Heart left ventricle (tissue), 16 donors: ENCODE data around the gene GPN3. TPM values are rescaled to one million over a fixed set of nuclear protein-coding genes. Genes with fewer than 3 reads are reported as not detected.
"Not testable (repeated sequence)": the region's sequence is repeated elsewhere in the genome, so short reads cannot be mapped to it uniquely, and the experiment has no call there.

Experiments
- ATAC-seq, 4 donors: fragments of 200-7000 bp; cut with Tn5 transposase; one replicate each; pipeline ENCODE4 v1.9.1; 2020 to 2022; ENCODE audit warnings: moderate library complexity in 4 of 4, mild to moderate bottlenecking in 3 of 4, moderate number of reproducible peaks in 1 of 4
- DNase-seq, 5 donors: peaks; one replicate each; pipeline ENCODE4 v3.0.0-alpha.2; 2020
- H3K27ac ChIP-seq, 12 donors: fragments of 200-600 bp; sonication (generic) in 4 of 12; one replicate each; pipeline versions ENCODE4 v1.5.0 to v1.8.0; 2016 to 2022; ENCODE audit warnings: mild to moderate bottlenecking in 2 of 12
- H3K27me3 ChIP-seq, 9 donors: fragments of 200-600 bp; sonication (generic) in 2 of 9; one replicate each; pipeline versions ENCODE4 v1.5.1 to v1.8.0; 2016 to 2022; ENCODE audit warnings: mild to moderate bottlenecking in 3 of 9
- H3K36me3 ChIP-seq, 9 donors: fragments of 200-600 bp; sonication (generic) in 2 of 9; one replicate each; pipeline versions ENCODE4 v1.5.0 to v1.8.0; 2018 to 2022; ENCODE audit warnings: mild to moderate bottlenecking in 2 of 9
- H3K4me1 ChIP-seq, 12 donors: fragments of 200-600 bp; sonication (generic) in 4 of 12; one replicate each; pipeline versions ENCODE4 v1.5.0 to v1.8.0; 2016 to 2022; ENCODE audit warnings: mild to moderate bottlenecking in 3 of 12
- H3K4me3 ChIP-seq, 12 donors: fragments of 200-600 bp; sonication (generic) in 4 of 12; one replicate each; pipeline versions ENCODE4 v1.5.0 to v1.8.0; 2017 to 2022; ENCODE audit warnings: mild to moderate bottlenecking in 9 of 12, moderate library complexity in 4 of 12
- H3K9me3 ChIP-seq, 12 donors: fragments of 200-600 bp; sonication (generic) in 4 of 12; one replicate each; pipeline versions ENCODE4 v1.5.0 to v1.8.0; 2016 to 2022; ENCODE audit warnings: mild to moderate bottlenecking in 1 of 12
- POLR2A ChIP-seq, 2 donors: fragments of 450-650 bp; IDR thresholded peaks; one replicate each; pipeline ENCODE4 v1.6.1; 2017; ENCODE audit warnings: antibody characterized with exemption in 2 of 2, mild to moderate bottlenecking in 2 of 2, moderate library complexity in 2 of 2
- WGBS, 4 donors: extraction: QIAGEN DNeasy Blood & Tissue Kit in 2 of 4; methylation state at CpG; one replicate each; pipeline versions ENCODE4 v1.1.5 to v1.1.7; 2013 to 2018; 5-methylcytosine and 5-hydroxymethylcytosine counted together
- intact Hi-C, 10 donors: fragments of 100-400 bp; cut with DNase I; formaldehyde crosslinking; loops; one replicate each; pipeline versions ENCODE4 v1.11.1 to v1.14.2; 2022
- polyA plus RNA-seq, 2 donors: library from polyadenylated mRNA; stranded (reverse); fragments of 200-250 nt; gene quantifications; one replicate each; pipeline ENCODE4 v1.2.3, GENCODE V29; 2013
- total RNA-seq, 9 donors: library from RNA; depleted of rRNA in 2 of 9; stranded (reverse); fragments of >200 nt in 2 of 9; fragmentation: NEBNext Ultra II Directional in 3 of 9; extraction: Animal tissue kit (Norgen Biotek cat#: 25700) in 3 of 9; gene quantifications; one replicate each; pipeline versions ENCODE4 v1.1.0 to v1.2.4, GENCODE V29; 2016 to 2023
- TF ChIP-seq, protein P1 (sequence below), 12 donors: fragments of 200-600 bp; sonication (generic) in 4 of 12; IDR thresholded peaks; one replicate each; pipeline versions ENCODE4 v1.5.0 to v1.8.0; 2018 to 2022; ENCODE audit warnings: antibody characterized with exemption in 12 of 12, mild to moderate bottlenecking in 5 of 12
- donor health status: ischemic (EF 13 %, LVEDD 7.1; RV severe dilation, severe dysfunction).
- donor health status: healthy with polysubstance abuse.
- donor health status: DM: no; HTN: yes; CAD: no.
- donor health status: DM: no; HTN: no; CAD: no.
- donor health status: ischemic (EF 25% LVEDD 6.9; RV normal size, moderate dysfunction).
- donor health status: ischemic (EF 25% LVEDD 5.7; RV mildly dilated, moderate dysfunction).
- donor health status: healthy.
- donor health status: DM: yes; HTN: yes; CAD: no.
- donor health status: ischemic (EF 35%, LVEDD 5.7; RV mildly dilated, moderate dysfunction).
- donor health status: nonischemic (EF 11% LVEDD 7.7; RV severe dilation, severe dysfunction).
- donor health status: DM: yes; HTN: yes; CAD: no.
- donor health status: PGD.
- donor health status: ischemic (EF 29% LVEDD 5.4; RV normal size, mild dysfunction).
- donor health status: nonischemic (EF 23%, LVEDD 6.1; RV moderate dilation, normal function).

The GPN3 gene
- total and polyA plus RNA-seq, 11 donors, result 14.5 to 62.2 (median 28.4) TPM

DNA sequence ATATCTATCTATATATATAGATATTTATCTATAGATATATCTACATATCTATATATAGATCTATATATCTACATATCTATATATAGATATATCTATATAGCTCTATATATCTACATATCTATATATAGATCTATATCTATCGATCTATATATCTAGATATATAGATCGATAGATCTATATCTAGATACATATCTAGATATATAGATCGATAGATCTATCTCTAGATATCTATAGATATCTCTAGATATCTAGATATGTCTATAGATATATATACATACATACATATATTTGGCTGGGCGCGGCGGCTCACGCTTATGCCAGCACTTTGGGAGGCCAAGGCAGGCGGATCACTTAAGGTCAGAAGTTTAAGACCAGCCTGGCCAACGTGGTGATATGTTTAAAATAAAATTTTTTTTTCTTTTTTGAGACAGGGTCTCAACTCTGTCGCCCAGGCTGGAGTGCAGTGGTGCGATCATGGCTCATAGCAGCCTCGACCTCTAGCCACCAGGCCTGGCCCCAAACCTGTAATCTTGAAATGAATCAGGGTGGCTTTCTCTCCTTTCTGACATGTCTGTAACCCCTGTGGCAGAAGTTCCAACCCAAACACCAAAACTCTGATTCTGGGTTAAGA lies 36.0 kb downstream of the GPN3 start:
- intact Hi-C loops, result loop anchor here in 7 of 10 donors (1.0 to 10.0 kb wide), 3 partner anchors 147 to 332 kb away; partner anchors contain the start of gene ATP2A2 (in 1 of the 7)
- Histone ChIP-seq H3K4me1 (peaks cover 0 to 6% (median 0%) of the 10 kb centered on the region in 12 donors), H3K9me3 (no peaks in the 10 kb centered on the region), H3K27ac (peak overlapping the region in 3 of 12 donors; percentile 39 to 62 (median 55)), H3K36me3 (peaks cover 0 to 34% (median 31%) of the 10 kb centered on the region in 9 donors), H3K4me3 (peak overlapping the region in 11 of 12 donors; percentile 27 to 67 (median 56)), H3K27me3 (no peaks in the 10 kb centered on the region)
- TF ChIP-seq, protein P1, sequence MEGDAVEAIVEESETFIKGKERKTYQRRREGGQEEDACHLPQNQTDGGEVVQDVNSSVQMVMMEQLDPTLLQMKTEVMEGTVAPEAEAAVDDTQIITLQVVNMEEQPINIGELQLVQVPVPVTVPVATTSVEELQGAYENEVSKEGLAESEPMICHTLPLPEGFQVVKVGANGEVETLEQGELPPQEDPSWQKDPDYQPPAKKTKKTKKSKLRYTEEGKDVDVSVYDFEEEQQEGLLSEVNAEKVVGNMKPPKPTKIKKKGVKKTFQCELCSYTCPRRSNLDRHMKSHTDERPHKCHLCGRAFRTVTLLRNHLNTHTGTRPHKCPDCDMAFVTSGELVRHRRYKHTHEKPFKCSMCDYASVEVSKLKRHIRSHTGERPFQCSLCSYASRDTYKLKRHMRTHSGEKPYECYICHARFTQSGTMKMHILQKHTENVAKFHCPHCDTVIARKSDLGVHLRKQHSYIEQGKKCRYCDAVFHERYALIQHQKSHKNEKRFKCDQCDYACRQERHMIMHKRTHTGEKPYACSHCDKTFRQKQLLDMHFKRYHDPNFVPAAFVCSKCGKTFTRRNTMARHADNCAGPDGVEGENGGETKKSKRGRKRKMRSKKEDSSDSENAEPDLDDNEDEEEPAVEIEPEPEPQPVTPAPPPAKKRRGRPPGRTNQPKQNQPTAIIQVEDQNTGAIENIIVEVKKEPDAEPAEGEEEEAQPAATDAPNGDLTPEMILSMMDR (IDR thresholded peaks at IDR 0.05), result no peak
- no peak for TF ChIP-seq POLR2A (IDR thresholded peaks at IDR 0.05)
- WGBS, 4 donors, result 83 to 89% (median 85%) methylated on average over 12 of the region's 12 CpGs
- no peak for DNase-seq
- no peak for ATAC-seq

- not testable (repeated sequence) for DNase-seq, H3K9me3 ChIP-seq, H3K27ac ChIP-seq, H3K4me1 ChIP-seq, H3K4me3 ChIP-seq, H3K27me3 ChIP-seq
- WGBS, 4 donors, result 88 to 95% (median 91%) methylated on average over 15 of the region's 15 CpGs
- intact Hi-C loops, result loop anchor here in 8 of 10 donors (2.0 to 10.0 kb wide), 3 partner anchors 145 to 329 kb away; partner anchors contain the start of gene ATP2A2 (in 1 of the 8)
- H3K36me3 ChIP-seq, result peaks cover 0 to 12% (median 8%) of the 10 kb centered on the region in 9 donors
- ATAC-seq, result peak in 1 of 4 donors; percentile 35
These were observed 38.4 kb downstream of the GPN3 start for GRCh38 chr12:110429676-110430075.

DNA sequence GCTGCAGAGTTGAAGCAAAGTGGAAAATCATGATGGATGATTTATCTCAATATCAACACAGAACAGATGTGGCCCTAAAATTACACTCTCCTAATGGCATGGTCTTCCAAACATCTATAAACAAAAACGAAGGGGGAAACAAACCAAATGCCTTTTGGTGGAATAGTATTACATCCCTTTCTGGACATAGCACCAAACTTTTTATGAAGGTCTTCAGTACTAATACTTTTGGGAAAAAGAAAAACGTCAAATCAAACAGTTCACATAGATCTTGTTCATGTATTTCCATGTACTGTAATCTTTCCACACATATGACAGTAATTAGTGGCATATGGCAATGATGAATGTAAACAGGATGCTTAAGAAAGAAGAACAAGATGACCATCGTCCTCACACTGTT lies 41.7 kb downstream of the GPN3 start:
- Histone ChIP-seq H3K27me3 (no peaks in the 10 kb centered on the region), H3K27ac (no peak overlapping the region), H3K36me3 (no peaks in the 10 kb centered on the region), H3K9me3 (no peaks in the 10 kb centered on the region), H3K4me1 (peaks cover 0 to 4% (median 0%) of the 10 kb centered on the region in 12 donors), H3K4me3 (no peak overlapping the region)
- TF ChIP-seq POLR2A (IDR thresholded peaks at IDR 0.05), result no peak
- TF ChIP-seq, protein P1 (IDR thresholded peaks at IDR 0.05), result no peak
- no peak for DNase-seq
- 58 to 66% (median 60%) methylated on average over 3 of the region's 3 CpGs for whole genome bisulfite sequencing, 4 donors
- ATAC-seq, result no peak
- intact Hi-C loops, result loop anchor here in 2 of 10 donors (5.0 kb wide), 1 partner anchor 324 kb away; no protein-coding TSS in a partner anchor

DNA sequence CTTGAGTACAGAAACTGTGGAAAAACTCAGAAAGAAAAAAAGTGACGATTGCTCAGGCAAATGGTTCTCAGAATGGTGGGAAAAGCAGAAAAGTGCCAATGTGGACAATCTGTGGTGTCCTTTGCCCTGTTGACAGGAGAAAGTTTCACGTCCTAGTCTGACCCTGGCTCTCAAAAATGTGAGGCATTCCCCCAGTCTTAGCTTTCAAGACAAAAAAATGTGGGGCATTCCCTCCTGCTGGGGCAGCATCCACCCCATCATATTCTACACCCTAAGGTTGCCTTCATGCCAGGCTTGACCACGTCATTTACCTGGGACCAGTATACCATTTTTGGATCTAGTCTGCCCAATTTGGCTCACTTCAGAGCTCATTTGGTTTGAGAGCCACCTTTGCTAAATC lies 43.8 kb downstream of the GPN3 start:
- Histone ChIP-seq H3K27ac (no peak overlapping the region), H3K4me1 (no peaks in the 10 kb centered on the region), H3K36me3 (no peaks in the 10 kb centered on the region), H3K27me3 (no peaks in the 10 kb centered on the region), H3K4me3 (no peak overlapping the region), H3K9me3 (no peaks in the 10 kb centered on the region)
- ATAC-seq (no peak), DNase-seq (no peak)
- 77 to 82% (median 79%) methylated on average over 3 of the region's 3 CpGs for WGBS, 4 donors
- TF ChIP-seq, protein P1 (IDR thresholded peaks at IDR 0.05), result no peak
- TF ChIP-seq POLR2A (IDR thresholded peaks at IDR 0.05), result no peak
- intact Hi-C loops, result no loop called here
